ENCODE measurements around the gene MYH11. TPM values are rescaled to one million over a fixed set of nuclear protein-coding genes. Genes with fewer than 3 reads are reported as not detected.

The MYH11 gene
- total RNA-seq, 2 donors from 2014 or later, result 2,411 to 2,456 TPM

GRCh38 chr16:15891508-15891907 lies 34.7 kb upstream of the MYH11 start:
- Histone ChIP-seq H3K36me3 (no peaks in the 10 kb centered on the region), H3K4me1 (ENCODE audit: control insufficient read depth in 1 of 2, low read depth in 2 of 2) (peaks cover 11 to 13% of the 10 kb centered on the region in 2 donors), H3K27ac (no peak overlapping the region), H3K27me3 (replicated peaks; ENCODE audit: insufficient read depth) (no peaks in the 10 kb centered on the region), H3K9me3 (no peaks in the 10 kb centered on the region), H3K4me3 (no peak overlapping the region)
- DNase-seq (ENCODE audit: low spot score) (no peak), ATAC-seq (ENCODE audit: insufficient number of reproducible peaks, low FRiP score, low read depth) (no peak)
- TF ChIP-seq CTCF (IDR thresholded peaks at IDR 0.05), result no peak

DNA sequence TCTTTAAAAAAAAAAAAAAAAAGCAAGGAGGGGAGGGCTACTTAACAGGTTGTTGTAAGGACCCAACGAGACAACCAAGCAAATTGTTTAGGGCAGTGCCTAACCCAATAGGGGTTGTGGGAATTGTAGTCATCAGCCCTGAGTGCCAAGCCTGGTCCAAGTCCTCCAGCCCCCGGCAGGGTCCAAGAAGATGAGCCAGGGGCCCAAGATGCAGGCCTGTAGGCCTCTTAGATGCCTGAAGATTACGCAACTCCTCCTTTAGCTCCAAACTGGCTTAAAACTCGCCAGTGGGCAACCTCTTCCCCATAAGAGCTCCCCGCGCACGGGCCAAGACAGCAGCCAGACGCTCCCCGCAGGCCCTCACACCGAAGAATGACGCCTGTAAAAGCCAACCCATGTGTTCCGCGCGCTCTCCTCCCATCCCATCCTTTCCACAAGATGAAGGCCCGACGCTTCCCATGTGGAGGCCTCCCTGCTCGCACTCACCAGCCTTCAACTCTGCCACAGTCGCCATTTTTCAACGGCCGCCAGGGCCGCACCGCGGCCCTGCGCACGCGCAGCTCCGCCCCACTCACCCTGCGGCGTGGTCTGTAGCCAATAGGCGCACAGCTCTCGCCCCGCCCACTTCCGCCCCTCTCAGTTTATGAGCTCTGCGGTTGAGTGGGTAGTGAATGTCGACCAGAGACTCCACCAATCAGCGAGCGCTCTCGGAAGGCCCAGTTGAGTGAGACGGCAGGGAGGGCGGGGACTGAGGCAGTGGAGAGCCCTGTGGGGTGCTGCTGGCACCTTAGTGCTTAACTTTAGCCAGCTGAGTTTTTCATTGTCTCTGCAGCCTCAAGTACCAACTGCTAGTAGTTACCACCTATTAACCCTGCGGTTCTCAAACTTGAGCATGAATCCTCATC lies 31.5 kb upstream of the MYH11 start, which contains the start of gene CEP20:
CEP20 (minus strand) TSS at position 532 of the 905 bp plus-strand sequence; CDS start at position 514, 18 bp downstream.
- H3K27me3 ChIP-seq (replicated peaks; ENCODE audit: insufficient read depth), result no peaks in the 10 kb centered on the region
- peaks cover 15 to 24% of the 10 kb centered on the region in 2 donors for H3K4me1 ChIP-seq (ENCODE audit: control insufficient read depth in 1 of 2, low read depth in 2 of 2)
- TF ChIP-seq CTCF (IDR thresholded peaks at IDR 0.05), result peak; percentile 32
- DNase-seq (ENCODE audit: low spot score) (peak; percentile 100), ATAC-seq (ENCODE audit: insufficient number of reproducible peaks, low FRiP score, low read depth) (peak; percentile 98)
- peak within 1 kb of the TSS; percentile 92 for H3K4me3 ChIP-seq
- no peaks in the 10 kb centered on the region for H3K9me3 ChIP-seq
- peak within 1 kb of the TSS; percentile 85 to 90 for H3K27ac ChIP-seq
- H3K36me3 ChIP-seq, result peaks cover 4% of the 10 kb centered on the region

GRCh38 chr16:15887283-15887682 lies 30.5 kb upstream of the MYH11 start:
- peak overlapping the region; percentile 92 for H3K4me3 ChIP-seq
- H3K4me1 ChIP-seq (ENCODE audit: control insufficient read depth in 1 of 2, low read depth in 2 of 2), result peaks cover 15 to 24% of the 10 kb centered on the region in 2 donors
- no peak overlapping the region for H3K27ac ChIP-seq
- ATAC-seq (ENCODE audit: insufficient number of reproducible peaks, low FRiP score, low read depth) (no peak), DNase-seq (ENCODE audit: low spot score) (no peak)
- no peaks in the 10 kb centered on the region for H3K9me3 ChIP-seq
- TF ChIP-seq CTCF (IDR thresholded peaks at IDR 0.05), result no peak
- H3K27me3 ChIP-seq (replicated peaks; ENCODE audit: insufficient read depth), result no peaks in the 10 kb centered on the region
- peaks cover 8% of the 10 kb centered on the region for H3K36me3 ChIP-seq

- H3K27me3 ChIP-seq (replicated peaks; ENCODE audit: insufficient read depth), result no peaks in the 10 kb centered on the region
- H3K9me3 ChIP-seq, result no peaks in the 10 kb centered on the region
- H3K27ac ChIP-seq, result no peak overlapping the region
- DNase-seq (ENCODE audit: low spot score) (no peak), ATAC-seq (ENCODE audit: insufficient number of reproducible peaks, low FRiP score, low read depth) (no peak)
- H3K4me3 ChIP-seq, result no peak overlapping the region
- TF ChIP-seq CTCF (IDR thresholded peaks at IDR 0.05), result no peak
- H3K36me3 ChIP-seq, result peaks cover 14% of the 10 kb centered on the region
- H3K4me1 ChIP-seq (ENCODE audit: control insufficient read depth in 1 of 2, low read depth in 2 of 2), result peaks cover 15 to 24% of the 10 kb centered on the region in 2 donors
Measured at GRCh38 chr16:15886078-15886477, 29.2 kb upstream of the MYH11 start.

GRCh38 chr16:15885560-15886001 lies 28.8 kb upstream of the MYH11 start:
- ATAC-seq (ENCODE audit: insufficient number of reproducible peaks, low FRiP score, low read depth) (no peak), DNase-seq (ENCODE audit: low spot score) (no peak)
- Histone ChIP-seq H3K9me3 (no peaks in the 10 kb centered on the region), H3K4me1 (ENCODE audit: control insufficient read depth in 1 of 2, low read depth in 2 of 2) (peaks cover 15 to 24% of the 10 kb centered on the region in 2 donors), H3K27ac (no peak overlapping the region), H3K4me3 (no peak overlapping the region), H3K36me3 (peaks cover 14% of the 10 kb centered on the region), H3K27me3 (replicated peaks; ENCODE audit: insufficient read depth) (no peaks in the 10 kb centered on the region)
- TF ChIP-seq CTCF (IDR thresholded peaks at IDR 0.05), result no peak

All from thoracic aorta (tissue), 2 donors.